GM21447 (cell line): ENCODE measurements around the gene SNX10.

Source experiments
- ATAC-seq: cut with Tn5 transposase; IDR thresholded peaks from one replicate; pipeline ENCODE4 v1.9.1; 2021; ENCODE audit not compliant: unreplicated experiment

Gene SNX10

DNA sequence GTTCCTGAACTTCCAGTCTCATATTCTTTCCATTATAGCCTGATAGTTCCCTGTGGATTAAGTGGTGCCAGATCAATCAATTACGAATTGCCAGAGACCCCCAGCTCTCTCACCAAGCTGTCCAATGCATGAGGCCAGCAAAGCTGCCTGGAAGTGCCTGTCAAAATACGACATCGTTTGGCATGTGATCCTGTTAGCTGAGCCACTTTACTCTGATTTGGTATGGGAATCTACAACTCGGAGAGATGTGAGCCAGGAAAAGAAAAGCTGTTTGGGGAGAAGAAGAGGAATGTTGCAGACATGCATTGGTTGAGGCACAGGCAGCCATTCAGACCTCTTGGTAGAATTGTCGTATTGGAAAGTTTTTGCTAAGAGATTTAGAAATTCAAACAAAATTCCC is 3.9 kb downstream of the SNX10 start:
- ATAC-seq, result no peak

DNA sequence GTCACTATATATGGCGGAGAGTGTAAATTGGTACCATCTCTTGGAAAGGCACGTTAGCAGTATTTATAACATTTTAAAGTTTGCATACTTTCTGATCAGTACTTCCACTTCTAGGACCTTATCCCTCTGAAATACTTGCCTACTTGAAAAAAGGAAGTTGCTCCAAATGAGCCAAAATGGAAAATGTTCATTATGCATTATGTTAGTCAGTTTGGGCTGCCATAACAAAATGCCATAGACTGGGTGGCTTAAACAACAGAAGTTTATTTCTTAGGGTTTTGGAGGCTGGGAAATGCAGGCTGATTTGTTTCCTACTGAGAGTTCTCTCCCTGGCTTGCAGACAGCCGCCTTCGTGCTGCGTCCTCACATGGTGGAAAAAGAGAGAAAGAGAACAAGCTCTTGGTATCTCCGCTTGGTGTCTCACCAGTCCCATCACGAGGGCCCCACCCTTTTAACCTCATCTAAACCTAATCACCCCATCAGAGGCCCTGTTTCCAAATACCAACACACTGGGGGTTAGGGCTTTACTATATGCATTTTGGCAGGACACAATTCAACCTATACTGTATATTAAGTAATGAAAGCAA is 6.9 kb downstream of the SNX10 start:
- no peak for ATAC-seq

DNA sequence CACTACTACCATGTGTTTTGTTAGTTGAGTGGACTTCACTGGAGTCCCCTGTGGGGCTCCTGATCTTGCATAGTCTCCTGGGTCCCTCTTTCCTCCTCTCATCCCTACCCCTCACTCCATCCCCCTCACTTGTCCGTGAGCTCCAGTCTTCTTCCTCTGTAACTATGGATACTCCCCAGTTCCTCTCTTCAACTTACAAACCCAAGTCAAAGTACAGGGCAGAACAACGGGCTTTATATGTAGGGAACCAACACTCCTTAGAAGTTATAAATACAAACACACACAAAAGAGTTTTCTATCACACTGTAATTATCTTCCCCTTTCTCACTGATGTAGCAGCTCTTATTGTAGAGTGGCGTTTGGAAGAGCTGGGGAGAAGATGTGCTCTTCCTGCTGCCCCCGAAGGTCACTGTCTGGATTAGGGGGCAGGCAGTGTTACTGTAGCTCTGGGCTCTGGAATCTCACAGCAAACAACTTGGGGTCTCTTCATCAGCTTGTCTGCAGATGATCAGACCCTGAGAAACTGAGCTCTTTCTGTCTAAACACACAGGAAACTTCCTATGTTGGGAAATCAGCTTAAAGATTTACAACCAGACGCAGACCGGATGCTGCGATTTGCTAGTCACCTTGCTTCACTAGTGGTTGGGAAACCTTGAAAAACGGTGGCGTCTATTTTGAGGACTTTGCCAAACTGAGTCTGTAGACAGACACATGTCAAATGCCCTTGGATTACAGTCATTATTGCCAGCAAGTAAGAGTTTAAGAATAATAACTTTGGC is 13.6 kb downstream of the SNX10 start:
- ATAC-seq, result peak; percentile 64

DNA sequence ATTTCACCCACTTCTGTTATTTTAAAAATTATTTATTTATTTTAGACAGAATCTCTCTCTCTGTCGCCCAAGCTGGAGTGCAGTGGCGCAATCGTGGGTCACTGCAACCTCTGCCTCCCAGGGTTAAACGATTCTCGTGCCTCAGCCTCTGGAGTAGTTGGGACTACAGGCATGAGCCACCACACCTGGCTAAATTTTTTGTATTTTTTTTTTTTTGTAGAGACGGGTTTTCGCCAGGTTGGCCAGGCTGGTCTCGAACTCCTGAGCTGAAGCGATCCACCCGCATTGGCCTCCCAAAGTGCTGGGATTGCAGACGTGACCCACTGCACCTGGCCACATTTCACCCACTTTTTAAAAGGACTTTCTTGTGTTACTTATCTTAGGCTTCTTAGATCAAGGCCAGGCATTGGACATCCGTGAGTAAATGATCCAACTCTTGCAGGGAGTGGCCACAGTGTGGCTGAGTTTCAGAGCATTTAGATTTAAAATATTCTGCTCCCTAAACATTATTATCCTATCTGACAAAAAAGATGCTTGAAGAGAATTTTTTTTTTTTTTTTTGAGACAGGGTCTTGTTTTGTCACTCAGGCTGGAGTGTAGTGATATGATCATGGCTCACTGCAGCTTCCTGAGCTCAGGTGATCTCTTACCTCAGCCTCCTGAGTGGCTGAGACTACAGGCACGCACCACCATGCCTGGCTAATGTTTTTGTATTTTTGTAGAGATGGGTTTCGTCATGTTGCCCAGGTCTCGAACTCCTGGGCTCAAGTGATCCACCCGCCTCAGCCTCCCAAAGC is 14.4 kb downstream of the SNX10 start:
- ATAC-seq, result no peak

DNA sequence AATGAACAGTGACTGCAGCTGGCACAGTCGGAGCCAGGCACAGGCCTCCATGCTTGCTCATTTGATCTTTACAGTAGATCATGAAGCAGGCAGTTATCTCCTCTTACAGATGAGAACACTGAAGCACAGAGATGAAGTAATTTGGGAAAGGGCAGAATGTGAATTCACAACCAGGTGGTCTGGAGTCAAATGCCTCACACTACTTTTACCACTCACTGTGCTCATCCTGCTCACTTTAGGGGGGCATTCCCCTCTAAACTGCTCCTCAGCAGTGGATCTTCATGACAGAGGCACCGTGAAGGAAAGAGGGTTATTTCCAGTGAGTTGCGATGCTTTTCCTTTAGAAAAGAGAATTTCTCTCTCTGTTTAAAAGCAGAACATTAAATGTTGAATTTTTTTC is 15.1 kb downstream of the SNX10 start:
- ATAC-seq, result no peak

DNA sequence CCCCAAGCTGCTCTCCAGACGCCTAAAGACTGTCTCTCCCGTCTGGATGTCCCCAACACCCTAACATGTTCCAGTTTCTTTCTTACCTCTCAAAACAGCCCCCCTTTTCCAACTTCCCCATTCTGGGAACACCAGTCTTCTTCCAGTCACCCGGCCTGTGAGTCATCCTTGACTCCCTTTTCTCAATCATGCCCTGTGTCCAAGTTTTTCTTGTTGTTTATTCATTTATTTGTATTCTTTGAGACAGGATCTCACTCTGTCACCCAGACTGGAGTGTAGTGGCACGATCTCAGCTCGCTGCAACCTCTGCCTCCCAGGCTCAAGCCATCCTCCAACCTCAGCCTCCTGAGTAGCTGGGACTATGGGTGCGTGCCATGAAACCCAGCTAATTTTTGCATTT is 15.6 kb downstream of the SNX10 start:
- no peak for ATAC-seq

DNA sequence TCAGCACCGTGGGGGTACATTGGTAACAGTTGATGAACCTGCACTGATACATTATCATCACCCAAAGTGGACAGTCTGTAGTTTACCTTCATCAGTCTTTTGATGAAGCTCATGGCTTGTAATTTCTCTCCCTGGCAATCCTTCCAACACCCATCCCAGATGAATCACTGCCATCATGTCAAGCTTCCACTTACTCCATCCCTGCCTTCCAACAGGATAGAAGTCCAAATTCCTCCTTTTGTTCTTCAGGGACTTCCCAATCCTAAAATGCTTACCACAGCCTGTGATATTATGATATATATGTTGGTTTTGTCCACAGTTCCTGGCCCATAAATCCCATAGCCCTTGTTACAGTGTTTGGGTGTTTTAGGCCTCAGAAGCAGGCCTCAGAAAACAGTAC is 16.1 kb downstream of the SNX10 start:
- no peak for ATAC-seq

DNA sequence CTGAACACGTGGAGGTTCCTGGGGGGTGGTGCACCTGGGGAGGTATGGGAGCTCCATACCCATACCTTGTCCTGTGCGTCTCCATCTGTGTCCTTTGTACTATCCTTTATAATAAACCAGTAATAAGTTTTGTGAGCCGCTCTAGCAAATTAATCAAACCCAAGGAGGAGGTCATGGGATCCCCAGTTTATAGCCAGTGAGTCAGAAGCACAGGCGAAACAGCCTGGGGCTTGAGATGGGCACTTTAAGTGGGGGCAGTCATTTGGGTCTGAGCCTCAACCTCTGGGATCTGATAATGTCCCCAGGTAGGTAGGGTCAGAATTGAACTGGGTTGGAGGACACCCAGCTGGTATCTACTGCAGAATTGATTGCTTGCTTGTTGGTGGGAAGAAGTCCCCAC is 16.9 kb downstream of the SNX10 start:
- no peak for ATAC-seq

DNA sequence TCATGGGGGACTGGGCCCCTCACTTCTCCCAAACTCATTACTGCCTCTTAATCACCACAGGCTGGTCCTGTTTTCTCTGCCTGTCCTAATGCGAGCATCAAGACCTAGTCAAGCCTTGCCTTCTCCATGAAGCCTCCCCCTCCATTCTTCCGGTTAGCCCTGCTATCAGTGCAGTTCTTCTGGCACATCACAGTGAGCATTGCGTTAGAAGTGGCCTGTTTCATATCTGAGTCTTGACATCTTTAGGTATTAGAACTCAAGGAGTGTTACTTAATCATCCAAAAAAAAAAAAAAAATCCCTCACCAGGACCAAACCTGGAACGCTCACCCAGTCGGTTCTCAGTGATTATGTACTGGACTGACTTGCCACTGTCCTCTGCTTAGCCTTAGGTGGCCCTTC is 17.4 kb downstream of the SNX10 start:
- no peak for ATAC-seq

DNA sequence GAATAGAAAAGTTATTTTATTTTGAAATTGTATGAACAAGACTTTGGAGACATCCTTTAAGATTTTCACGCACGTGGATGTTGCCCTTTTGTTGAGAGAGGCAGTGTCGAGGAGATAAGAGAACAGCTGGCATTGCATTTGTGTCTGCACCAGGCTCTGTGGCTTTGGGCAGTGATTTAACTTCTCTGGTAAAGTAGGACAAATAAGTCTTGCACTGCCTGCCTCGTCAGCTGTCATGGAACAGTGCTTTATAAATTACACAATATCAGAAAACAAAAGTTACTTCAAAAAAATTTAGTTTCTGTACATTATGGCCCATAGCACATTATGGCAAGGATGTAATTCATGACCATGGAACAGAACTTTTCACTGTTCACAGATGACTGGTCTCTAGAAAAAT is 20.1 kb downstream of the SNX10 start:
- ATAC-seq, result no peak

DNA sequence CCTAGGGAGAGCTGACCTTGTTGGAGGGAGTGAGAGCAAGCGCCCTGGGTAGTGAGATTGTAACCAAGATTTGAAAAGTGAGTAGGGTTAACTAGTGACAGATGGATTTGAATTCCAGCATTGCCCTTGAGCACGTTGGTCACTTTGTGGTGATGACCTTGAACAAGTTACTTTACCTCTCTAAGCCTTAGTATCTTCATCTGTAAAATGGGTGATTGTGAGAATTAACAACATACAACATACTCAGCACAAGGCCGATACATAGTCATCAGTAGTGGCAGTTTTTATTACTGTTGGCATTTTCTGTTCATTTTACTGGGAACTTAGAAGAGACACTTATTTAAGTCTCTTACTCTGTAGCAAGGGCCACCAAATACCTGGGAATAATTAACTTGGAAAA is 25.5 kb downstream of the SNX10 start:
- no peak for ATAC-seq

DNA sequence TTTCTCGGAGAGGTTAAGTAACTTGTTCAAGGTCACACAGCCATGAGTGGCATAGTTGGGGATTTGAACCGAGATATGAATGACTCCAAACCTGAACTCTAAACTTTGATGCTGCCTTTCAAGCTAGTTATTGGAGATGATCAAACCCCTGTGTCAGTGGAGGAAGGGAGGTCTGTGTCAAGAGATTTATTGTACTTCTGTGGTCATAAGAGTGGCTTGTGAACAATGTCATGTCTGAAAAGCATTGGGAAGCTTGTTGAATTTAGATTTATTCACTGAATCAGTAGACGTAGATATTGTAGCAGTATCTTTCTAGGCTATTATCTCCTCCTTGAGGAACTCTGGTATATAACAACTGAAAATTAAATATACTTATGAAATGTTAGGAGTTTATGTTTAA is 27.3 kb downstream of the SNX10 start:
- no peak for ATAC-seq

DNA sequence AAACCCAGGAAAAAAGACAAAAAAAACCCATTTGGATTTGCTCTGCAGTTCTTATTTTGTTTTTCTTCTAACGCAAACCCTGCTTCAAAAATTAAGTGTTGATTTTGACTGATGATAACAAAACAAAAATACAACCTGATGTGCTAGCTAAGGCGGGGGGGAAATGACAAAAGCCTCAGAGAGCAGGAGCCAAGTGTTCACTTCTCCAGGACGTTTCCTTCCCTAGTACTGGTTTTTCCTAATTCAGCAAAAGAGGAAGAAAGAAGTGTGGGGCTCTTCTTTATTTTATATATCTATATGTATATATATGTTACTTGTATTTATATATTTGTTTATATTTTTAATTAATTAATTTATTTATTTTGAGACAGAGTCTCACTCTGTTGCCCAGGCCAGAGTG is 28.0 kb downstream of the SNX10 start:
- no peak for ATAC-seq

DNA sequence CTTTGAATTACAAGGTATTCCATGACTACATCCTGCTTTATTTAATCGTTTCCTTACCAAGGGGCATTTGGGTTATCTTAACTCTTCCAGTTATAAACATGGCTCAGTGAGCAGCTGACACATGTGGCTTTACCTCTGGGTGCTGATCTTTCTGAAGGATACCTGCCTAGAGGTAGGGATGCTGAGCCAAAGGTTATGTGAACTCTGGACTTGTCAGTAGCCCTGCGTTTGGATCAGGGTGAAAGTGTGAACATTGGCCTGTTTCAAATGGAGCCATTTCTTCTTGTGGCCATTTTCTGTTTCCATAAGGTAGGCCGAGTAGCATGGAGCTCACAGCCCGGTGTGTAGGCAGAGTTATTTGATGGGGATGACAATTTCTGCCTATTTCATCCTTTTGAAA is 29.2 kb downstream of the SNX10 start:
- ATAC-seq, result no peak

DNA sequence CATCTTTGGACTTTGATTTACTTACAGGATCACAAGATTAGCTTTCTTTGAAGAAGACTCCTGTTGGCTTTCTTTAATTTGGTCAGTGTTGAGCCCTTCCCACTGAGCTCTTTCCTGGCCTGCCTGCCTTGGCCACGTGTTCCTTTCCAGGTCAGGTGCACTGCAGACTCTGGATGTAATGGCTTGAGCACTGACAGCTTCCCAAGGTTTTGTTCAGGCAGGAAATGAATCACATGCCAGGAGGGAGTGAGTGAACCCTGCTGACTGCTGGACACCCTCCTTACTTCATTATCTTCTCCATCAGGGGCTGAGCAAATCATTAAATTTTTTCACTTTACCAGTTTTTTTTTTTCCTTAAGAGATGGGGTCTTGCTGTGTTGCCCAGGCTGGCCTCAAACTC is 29.8 kb downstream of the SNX10 start:
- ATAC-seq, result no peak

DNA sequence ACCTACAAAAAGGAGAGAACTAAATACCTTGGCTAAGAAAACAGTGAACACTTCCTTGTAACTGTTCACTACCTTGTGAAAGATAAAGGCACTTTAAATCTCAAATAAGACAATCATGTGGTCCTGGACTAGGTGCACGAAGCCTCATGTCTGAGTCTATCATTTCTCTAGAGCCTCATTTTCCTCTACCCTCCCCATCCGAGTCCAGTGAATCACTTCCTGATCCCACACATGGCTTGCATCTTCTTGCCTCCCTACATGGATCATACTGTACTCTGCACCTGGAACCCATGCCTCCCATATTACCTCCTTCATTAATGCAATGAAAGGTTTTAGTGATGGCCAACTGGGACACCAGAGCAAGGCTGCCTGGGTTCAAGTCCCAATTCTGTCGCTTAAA is 34.5 kb downstream of the SNX10 start:
- ATAC-seq, result no peak

DNA sequence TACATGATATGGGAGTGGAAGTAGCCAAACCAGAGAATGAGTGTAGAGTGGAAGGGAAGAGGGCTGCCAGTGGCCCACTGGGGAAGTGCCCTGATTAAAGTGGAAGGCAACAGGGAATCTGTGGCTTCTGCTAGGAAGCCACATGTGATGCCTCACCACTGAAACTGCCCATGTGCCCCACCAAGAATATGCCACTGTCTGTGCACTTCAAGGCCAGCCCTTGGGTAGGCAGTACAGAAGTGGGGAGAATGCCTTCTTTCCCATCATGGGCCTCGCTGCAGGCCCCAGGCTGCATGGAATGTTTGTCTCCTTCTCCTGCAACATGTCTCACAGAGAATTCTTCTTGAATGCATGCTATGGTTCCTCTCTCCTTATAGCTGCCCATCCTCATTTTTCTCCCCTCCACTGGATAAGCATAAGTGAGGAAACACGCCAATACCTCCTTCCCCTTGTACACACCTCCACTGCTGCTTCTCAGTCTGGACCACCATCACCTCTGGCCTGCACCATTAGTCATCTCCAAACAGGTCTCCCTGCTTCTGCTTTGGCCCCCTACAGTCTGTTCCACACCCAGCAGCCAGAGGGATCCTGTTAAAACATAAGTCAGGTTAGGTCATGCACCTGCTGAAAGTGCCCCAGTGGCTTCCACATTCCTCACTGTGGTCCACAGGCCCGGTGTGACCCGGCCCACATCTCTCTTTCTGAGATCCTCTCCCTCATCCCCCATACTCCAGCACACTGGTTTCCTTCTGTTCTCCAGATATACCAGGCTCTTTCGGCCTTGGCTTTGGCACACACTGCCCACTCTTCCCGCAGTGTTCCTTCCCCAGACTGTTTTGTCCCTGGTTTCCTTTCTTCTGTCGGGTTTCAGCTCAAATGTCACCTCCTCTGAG is 37.1 kb downstream of the SNX10 start:
- no peak for ATAC-seq

DNA sequence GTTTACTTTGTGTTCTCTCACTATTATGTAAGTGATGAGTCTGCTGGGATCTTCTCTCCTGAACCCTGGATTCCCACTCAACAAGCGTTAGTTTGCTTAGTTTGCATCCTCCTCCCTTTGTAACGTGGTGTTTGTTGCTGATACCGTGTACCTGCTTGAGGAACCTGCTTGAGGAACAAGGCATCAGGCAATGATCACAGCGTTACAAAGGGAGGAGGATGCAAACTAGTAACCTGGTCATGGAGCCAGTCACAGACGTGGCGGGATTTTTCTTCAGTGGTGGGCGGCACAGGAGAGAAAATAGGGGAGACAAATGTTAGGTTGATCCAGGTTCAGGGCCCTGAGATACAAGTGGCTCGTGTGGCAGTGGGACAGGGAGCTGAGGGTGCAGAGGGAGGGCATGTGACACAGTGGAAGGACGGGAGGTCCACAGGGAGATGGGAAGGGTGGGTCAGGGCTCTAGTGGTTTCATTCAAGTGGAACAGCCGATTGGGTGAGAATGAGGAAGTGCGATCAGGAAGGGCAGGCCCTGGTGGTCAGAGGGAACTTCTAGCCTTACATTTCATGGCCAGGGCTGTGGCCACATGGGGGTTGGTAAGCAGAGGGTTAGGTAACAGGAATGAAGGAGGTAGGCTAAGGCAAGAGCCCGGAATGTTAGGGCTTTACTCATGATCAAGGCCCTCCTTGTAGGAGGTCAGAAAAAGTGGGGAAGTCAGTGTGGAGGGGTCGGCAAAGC is 38.0 kb downstream of the SNX10 start:
- ATAC-seq, result peak; percentile 74

DNA sequence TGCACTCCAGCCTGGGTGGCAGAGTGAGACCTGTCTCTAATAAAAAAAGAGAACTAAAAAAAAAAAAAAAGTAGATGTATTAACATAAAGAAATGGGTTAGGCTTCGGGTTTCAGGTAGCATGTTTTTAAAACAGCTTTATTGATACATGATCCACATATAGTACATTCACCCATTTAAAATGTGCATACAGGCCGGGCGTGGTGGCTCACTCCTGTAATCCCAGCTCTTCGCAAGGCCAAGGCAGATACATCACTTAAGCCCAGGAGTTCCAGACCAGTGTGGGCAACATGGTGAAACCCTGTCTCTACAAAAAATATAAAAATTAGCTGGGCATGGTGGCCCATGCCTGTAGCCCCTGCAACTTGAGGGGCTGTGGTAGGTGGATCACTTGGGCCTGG is 39.5 kb downstream of the SNX10 start:
- ATAC-seq, result no peak

DNA sequence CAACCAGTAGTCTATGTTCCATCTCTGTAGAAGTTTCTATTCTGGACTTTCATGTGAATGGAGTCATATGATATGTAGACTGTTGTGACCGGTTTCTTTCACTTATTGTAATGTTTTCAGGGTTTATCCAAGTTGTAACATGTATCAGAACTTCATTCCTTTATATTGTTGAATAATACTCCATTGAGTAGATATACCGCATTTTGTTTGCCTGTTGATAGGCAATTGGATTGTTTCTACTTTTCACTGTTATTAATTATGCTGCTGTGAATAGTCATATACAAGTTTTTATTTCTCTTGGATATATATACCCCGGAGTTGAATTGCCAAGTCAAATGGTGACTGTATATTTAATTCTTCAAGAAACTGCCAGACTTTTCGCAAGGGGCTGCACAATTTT is 40.1 kb downstream of the SNX10 start:
- no peak for ATAC-seq

DNA sequence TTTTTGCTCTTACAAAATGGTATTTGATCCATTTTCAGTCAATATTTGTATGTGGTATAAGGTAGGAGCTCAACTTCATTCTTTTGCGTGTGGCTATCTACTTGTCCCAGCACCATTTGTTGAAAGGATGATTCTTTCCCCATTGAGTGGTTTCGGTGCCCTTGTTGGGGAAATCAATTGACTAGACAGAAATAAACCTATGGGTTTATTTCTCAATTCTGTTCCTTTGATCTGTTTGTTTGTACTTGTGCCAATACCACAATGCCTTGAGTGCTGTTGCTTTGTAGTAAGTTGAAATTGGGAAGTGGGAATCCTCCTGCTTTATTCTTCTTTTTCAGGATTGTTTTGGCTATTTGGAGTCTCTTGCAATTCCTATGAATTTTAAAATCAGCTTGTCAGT is 41.0 kb downstream of the SNX10 start:
- no peak for ATAC-seq
